Fibroblast of the aortic adventitia (primary cell): ENCODE measurements around the gene CLDN6. TPM values are rescaled to one million over a fixed set of nuclear protein-coding genes. Genes with fewer than 3 reads are reported as not detected.

Experiments used
- DNase-seq: peaks from one replicate; pipeline ENCODE4 v3.0.0-alpha.2; 2010; ENCODE audit warnings: low read depth
- H3K4me3 ChIP-seq: 2 replicates; pipeline ENCODE4 v1.5.1; 2011; ENCODE audit warnings: low read depth, mild to moderate bottlenecking, control low read depth, low read length, moderate library complexity
- total RNA-seq: library from RNA; depleted of rRNA; stranded (reverse); fragments of >200 nt; gene quantifications from 2 replicates; pipeline ENCODE4 v1.2.3, GENCODE V29; 2012; ENCODE audit warnings: low replicate concordance
- TF ChIP-seq, protein P1 (sequence below): IDR thresholded peaks from 2 replicates; pipeline ENCODE4 v1.5.1; 2011; ENCODE audit warnings: mild to moderate bottlenecking, low read length, control low read depth, inconsistent platforms; ENCODE audit not compliant: insufficient read depth

Gene CLDN6
- total RNA-seq, 1 donor: not detected

DNA sequence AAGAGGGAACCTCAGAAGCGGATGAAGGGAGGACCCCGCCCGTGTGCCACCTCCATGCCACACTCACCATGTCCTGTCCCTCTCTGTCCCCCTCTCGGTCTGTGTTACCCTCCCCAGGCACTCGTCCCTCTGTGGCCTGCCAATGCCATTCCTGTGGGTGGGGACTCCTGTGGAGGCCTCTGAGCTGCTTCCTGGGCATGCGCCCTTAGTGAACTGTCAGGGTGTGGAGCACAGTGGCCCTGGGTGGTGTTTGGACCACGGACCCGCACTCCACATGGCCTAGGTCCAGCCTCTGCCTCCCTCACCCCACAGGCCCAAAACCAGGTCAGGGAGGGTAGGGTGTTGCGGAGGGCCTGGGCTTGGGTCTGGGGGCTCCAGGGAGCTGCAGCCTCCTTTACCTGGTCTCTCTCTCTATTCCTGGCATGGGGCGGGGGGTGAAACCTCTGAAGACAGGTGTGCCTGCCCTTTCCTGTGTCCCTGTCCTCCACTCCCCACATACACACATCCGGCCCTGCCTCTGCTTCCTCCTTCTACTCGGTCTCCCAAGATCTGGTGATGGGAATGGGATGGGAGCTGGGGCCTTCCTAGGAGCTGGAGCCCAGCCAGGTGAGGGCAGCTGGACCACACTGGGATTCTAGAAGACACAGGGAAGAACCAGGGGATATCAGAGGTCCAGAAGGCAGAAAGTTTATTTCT lies 26.3 kb downstream of the CLDN6 start:
- H3K4me3 ChIP-seq: no peak overlapping the region
- TF ChIP-seq, protein P1, sequence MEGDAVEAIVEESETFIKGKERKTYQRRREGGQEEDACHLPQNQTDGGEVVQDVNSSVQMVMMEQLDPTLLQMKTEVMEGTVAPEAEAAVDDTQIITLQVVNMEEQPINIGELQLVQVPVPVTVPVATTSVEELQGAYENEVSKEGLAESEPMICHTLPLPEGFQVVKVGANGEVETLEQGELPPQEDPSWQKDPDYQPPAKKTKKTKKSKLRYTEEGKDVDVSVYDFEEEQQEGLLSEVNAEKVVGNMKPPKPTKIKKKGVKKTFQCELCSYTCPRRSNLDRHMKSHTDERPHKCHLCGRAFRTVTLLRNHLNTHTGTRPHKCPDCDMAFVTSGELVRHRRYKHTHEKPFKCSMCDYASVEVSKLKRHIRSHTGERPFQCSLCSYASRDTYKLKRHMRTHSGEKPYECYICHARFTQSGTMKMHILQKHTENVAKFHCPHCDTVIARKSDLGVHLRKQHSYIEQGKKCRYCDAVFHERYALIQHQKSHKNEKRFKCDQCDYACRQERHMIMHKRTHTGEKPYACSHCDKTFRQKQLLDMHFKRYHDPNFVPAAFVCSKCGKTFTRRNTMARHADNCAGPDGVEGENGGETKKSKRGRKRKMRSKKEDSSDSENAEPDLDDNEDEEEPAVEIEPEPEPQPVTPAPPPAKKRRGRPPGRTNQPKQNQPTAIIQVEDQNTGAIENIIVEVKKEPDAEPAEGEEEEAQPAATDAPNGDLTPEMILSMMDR: no peak
- no peak for DNase-seq

DNA sequence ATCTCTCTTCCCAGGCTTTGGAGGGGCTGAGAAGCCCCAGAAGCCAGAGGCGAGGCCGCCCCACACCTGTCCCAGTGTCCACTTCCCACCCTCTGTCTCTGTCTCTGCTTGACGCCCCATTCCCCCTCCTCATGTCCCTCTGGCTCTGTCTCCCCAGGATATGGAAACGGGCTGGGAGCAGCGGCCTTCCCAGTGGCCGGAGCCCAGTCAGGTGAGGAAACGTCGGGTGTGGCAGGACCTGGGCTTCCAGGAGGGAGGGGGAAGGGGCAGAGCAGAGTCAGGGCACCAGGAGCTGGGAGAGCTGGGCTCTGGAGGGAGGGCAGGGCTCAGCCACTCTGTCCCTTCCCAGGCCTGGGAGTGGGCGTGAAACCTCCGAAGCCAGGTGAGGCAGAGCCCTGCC lies 27.1 kb downstream of the CLDN6 start:
- H3K4me3 ChIP-seq: no peak overlapping the region
- DNase-seq: no peak
- TF ChIP-seq, protein P1: no peak

DNA sequence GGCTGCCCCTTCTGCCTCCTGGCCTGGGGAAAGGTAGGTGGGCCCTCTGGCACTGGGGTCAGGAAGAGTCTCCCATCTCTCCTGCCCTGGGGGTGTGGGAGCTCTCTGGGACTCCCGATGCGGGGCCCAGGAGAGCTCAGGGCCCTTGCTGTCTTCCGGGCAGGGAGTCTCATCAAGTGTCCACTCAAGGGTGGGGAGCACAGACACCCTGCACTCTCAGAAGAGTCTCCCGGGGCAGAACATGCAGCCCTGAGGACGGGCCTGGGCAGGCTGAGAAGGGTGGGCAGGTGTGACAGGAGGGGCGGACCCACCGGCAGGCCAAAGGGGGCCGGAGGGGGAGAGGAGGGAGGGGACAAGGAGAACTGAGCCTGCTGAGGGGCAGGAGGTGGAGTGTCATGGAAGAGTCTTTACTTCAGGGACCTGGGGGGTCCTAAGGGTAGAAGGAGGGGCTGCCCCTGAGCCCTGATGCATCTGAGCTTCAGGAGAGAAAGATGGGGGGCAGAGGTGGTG lies 29.3 kb downstream of the CLDN6 start:
- DNase-seq: no peak
- TF ChIP-seq, protein P1: no peak
- no peak overlapping the region for H3K4me3 ChIP-seq

DNA sequence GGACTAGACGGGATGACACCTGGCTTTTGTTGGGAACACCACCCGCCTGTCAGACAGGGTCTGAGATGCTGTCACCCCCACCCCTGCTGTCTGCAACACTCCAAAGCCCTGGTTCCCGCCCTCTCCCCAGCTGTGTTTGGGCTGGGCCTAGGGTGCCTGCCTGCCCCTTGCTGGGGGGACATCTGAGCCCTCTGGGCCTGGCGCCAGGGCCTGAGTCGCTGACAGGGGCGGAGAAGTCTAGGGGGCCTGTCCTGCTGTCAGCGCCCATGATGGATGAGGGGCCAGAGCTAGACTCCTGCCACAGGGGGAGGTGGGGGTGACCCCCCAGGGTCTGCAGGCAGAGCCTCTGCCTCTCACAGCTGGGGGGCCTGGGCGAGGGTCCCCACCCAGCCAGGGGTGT lies 30.1 kb downstream of the CLDN6 start:
- H3K4me3 ChIP-seq: no peak overlapping the region
- no peak for DNase-seq
- TF ChIP-seq, protein P1: no peak

DNA sequence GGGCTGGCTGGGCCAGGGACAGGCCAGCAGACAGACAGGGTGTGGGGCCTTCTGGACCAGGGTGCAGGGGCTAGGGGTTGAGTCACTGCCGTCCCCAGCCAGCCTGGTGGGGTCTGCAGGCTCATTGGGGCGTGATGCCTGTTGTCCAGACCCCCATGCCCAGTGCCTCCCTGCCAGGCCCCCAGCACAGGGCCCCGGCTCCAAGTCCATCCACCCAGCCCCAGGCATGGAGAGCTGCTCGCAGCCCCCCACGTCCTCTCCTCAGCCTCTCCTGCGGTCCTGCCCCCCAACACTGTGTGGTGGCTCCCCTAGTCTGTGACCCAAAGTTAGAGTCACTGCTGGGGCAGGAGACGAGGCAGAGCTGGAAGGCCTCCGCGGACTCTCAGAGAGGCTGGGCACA lies 30.7 kb downstream of the CLDN6 start:
- no peak overlapping the region for H3K4me3 ChIP-seq
- TF ChIP-seq, protein P1: no peak
- DNase-seq: no peak

DNA sequence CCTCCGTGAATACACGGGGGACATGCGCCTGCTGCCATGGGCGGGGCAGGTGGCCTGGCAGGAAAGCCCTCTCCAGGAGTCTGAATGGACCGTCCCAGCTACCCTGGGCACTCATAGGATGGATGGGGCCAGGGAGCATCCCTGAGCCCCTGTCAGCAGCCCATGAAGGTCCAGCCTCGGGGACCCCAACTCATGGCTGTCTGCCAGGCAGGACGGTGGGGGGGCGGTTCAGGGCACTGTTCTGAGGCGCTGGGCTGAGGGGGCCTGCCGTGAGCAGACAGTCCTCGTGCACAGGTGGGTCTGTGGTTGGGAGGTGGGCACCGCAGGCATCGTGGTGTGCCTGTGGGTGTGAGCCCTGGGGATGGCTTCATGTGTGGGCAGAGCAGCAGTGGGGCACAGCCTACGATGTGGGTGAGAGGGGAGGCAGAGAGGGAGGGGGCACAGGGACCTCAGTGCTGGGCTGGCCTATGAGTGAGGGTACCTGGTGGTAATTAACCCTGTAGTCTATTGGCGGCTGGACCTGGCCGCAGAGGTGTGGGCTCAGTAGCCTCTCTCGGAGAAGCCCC lies 31.3 kb downstream of the CLDN6 start:
- no peak overlapping the region for H3K4me3 ChIP-seq
- TF ChIP-seq, protein P1: no peak
- no peak for DNase-seq
